ENCODE results near the gene TSC22D3.

The TSC22D3 gene

DNA sequence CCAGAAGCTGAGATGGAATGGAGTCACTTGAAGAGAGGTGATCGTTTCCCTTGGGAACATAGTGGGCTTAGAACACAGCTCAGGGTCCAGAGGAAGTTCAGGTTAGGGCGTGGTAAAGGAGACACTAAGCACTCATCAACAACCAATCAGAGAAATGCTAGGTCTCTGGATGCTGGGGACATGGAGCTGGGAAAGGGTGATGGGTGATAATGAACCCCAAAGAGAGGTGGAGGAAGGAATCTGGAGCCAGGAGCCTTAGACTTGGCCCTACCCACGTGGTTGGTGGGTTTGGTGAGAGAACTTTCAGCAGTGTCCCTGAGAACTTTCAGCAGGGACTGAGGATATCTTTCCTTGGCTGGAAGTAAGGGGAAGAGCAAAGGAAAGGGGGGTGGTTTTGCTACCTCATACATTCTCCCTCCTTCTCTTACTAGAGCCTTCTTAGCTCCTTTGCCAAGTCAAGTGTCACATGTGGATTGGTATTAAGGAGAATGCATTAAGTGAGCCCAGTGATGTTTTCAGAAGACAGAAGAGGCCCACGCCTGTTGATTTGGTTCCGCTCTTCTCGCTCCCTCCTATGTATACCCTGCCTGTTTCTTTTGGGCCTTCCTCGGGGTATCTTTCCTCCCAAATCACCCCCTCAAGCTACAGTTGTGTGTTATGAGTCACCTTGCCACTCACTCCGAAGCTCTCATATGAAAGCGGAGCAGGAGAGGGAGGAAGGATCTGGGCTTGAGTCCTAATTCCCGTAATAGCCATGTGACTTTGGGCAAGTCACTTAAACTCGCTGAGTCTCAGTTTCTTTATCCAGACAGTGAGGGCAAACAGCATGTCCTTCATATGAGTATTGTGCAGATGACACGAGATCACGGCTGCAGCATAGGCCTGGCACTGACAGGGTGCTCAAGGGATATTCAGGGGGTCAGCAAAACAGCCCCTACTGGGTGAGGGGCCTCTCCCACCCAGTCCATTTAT lies 63.1 kb downstream of the TSC22D3 start:
- TF ChIP-seq, protein P1, sequence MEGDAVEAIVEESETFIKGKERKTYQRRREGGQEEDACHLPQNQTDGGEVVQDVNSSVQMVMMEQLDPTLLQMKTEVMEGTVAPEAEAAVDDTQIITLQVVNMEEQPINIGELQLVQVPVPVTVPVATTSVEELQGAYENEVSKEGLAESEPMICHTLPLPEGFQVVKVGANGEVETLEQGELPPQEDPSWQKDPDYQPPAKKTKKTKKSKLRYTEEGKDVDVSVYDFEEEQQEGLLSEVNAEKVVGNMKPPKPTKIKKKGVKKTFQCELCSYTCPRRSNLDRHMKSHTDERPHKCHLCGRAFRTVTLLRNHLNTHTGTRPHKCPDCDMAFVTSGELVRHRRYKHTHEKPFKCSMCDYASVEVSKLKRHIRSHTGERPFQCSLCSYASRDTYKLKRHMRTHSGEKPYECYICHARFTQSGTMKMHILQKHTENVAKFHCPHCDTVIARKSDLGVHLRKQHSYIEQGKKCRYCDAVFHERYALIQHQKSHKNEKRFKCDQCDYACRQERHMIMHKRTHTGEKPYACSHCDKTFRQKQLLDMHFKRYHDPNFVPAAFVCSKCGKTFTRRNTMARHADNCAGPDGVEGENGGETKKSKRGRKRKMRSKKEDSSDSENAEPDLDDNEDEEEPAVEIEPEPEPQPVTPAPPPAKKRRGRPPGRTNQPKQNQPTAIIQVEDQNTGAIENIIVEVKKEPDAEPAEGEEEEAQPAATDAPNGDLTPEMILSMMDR (IDR thresholded peaks at IDR 0.05): no peak

DNA sequence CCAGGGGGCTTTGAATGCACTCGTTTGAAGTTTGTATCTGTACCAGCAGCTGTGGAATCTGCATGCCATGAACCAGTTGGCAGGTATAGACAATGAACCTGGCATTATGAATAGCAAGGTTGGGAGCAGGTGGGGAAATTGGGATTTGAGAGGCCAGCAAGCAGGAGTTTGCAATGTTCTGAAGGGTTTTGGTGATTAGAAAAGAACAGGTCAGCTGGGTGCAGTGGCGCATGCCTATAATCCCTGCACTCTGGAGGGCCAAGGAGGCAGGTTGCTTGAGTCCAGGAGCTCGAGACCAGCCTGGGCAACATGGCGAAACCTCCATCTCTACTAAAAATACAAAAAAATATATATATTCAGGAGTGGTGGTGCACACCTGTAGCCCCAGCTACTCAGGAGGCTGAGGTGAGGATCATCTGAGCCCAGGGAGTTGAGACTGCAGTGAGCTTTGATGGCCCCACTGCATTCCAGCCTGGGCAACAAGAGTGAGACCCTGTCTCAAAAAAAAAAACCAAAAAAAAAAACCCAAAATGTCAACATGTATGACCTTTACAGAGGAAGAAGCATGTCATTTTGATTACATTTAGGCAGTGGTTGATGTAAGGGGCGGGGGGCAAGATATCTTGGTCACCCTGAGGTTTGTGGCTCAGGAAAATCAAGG lies 63.9 kb downstream of the TSC22D3 start:
- TF ChIP-seq, protein P1 (IDR thresholded peaks at IDR 0.05): no peak

DNA sequence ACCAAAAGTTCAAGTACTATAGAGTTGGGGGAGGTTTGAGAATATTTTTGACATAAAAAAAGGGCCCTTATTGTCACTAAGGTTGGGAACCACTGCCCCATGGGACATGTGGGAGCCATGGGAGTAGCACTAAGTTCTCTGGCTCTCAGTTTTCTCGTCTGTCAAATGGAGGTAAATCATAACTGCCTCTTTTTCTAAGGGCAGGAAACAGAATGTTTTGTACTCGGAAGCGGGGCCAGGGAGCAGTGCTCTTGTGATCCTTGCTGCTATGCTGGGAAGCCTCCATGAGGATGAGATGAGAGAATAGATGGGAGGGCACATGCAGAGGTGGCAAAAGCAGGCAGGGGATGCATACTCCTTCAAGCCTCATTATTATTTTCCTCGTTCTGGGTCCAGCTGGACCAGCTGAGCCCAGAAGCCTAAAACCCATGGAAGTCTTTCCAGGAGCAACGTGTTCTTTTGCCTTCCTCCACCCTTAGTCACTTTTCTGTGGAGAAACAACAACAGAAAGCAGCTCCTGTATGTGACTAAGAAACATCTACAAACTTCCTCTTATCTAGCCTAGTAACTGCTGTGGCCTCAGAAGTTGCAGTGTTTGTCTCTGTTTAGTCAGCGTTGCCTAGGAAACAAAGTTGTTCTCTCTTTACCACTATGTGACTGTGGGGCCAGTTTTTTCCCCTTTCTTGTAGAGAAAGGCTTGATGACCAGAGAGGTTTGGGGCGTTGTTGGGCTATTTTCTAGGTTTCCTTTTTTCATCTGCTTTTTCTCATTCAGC lies 64.8 kb downstream of the TSC22D3 start:
- TF ChIP-seq, protein P1 (IDR thresholded peaks at IDR 0.05): no peak

DNA sequence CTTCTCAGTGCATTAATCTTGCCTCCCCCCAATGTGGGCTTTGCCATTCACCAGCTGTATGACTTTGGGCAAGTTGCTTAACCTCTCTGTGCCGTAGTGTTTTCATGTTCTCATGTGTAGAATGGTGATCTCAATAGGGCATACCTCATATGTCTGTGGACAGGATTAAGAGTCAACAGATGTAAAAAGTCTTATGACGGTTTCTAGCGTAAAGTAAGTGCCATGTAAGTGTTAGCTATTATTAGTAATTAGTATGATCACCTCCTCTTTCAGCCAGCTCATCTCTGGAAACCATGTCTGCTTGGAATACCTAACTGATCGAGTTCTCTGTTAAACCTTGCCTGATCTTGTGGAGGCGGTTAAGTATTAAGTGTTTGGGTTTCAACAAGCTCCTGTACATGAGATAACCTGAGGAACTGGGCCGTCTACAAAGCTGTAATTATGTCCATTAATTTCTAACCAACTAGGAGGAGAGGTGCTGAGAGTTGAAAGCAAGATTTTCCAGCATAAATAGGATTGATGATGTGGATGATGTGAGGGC lies 66.3 kb downstream of the TSC22D3 start:
- TF ChIP-seq, protein P1 (IDR thresholded peaks at IDR 0.05): no peak

DNA sequence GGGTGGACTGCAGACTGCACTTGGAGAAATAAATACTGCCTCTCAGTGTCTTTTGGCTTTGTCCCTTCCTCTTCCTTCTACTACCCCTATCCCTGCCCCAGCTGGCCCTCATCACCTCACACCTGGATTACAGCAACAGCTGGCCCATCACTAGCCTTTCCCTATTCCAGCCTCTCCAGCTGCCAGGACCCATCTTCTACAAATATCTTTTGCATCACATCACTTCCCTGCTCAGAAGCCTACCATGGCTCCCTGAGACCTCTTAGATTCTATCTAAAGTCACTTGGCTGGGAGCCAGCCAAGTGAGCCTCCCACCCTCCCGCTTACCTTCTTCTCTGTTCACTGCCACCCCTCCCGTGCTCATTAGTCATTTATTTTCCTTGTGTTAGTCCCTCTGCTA lies 66.8 kb downstream of the TSC22D3 start:
- TF ChIP-seq, protein P1 (IDR thresholded peaks at IDR 0.05): no peak

DNA sequence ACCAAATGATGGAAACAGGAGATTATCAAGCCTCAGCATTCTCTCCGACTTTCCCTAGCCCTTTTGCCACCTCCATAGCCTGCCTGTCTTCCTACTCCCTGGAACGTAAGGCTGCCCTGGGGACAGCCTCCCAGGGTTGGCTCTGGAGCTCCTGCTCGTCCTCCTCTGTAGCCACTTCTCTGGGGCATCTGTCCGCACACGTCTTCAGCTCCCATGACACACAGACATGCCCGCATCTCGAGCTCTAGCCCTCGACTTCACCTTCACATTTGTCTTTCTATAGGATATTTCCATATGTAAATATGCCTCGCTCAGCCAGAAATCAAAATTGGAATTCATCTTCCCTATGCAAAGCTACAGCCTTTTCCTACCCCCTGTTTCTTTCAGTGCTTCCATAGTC lies 67.7 kb downstream of the TSC22D3 start:
- TF ChIP-seq, protein P1 (IDR thresholded peaks at IDR 0.05): no peak

DNA sequence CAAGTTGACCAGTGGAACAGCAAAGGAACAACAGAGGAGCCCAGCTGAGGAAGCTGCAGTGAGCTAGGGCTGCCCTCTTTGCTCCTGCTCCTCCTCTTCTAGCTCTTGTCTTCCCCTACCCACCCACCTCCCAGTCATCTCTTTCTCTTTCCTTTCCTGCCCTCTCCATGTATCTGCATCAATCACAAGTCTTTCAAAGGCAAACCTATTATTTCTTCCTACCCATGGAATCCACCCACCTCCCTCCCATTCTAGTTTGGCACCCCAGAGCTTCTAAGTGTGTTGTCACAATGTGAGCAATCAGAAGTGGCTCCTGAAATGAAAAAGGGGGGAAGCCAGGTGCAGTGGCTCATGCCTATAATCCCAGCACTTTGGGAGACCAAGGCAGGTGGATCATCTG lies 69.3 kb downstream of the TSC22D3 start:
- TF ChIP-seq, protein P1 (IDR thresholded peaks at IDR 0.05): no peak

Data from LNCAP (cell line).